Activated CD4-positive, alpha-beta T cell treated with anti-CD3 and anti-CD28 coated beads for 24 hours (primary cell): ENCODE results near the gene REC8.

ENCODE experiments used
- DNase-seq, 2 donors: peaks; one replicate each; pipeline ENCODE4 v3.0.0-alpha.2; 2020; ENCODE audit warnings: low read depth in 2 of 2

The REC8 gene

DNA sequence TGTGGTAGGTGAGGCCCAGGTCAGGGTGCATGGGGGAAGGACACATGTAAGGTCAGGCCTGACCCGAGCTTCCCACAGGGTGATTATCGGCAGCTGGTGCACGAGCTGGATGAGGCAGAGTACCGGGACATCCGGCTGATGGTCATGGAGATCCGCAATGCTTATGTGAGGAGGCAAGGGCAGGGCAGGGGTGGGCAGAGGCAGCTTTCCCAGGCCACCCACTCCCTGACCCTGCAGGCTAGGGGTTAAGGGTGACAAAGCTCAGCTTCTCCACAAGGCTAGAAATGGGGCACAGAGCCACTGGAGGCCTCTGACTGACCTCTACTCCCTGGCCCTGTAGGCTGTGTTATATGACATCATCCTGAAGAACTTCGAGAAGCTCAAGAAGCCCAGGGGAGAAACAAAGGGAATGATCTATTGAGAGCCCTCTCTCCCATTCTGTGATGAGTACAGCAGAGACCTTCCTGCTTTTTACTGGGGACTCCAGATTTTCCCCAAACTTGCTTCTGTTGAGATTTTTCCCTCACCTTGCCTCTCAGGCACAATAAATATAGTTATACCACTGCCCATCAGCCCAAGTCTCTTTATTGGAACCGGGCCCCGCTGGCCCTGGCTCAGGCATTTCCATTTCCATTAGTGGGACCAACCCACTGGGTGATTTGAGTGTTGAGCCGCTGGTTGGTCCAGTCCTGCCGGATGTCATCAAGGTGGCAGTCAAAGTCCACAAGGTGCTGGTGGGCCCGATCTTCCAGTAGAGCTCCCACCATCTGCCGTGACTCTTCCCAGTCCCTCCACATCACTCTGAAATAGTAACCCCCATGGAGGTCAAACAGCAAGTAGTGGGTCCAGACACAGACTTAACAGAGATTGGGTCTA lies 33.2 kb upstream of the REC8 start:
- DNase-seq: no peak

- DNase-seq: no peak
Observed at GRCh38 chr14:24139272-24139934, 32.5 kb upstream of the REC8 start.

DNA sequence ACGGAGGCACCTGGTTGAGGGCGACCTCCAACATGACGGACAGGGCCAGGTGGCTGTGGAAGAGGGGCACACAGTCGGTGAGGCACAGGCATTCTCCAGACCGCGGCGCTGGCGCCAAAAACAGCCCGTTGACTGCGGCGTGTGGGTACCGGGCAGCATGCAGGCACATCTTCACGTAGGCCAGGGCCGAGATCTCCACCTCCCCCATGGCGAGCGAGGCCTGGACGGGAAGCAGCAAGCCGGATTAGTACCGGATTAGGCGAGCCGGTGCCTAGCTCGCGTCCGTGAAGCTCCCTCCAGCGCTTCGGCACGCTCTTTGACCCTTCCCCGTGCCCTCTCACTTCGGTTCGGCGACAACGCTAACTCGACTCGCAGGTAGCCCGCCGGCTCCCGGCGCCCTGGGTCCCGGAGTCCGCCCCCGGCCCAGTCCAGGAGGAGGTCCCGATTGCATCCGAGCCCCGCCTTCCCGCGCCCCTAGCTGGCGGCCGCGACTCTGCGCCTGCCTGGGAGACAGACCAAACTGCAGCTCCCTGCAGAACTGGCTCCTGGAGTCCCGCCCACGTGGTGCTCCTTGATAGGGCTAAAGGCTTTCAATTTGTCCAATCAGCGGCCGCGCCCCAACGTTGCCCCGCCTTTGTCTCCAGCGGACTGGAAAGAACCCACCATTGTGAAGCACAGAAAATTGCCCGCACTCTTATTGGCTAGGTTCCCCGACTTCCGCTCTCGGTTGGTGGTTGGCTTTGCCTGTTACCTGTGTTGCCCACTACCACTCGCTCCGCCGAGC lies 30.6 kb upstream of the REC8 start, which contains the start of gene EMC9:
TSS of gene EMC9 (minus strand) at position 495 of the 784 bp plus-strand sequence. CDS start at position 208, 287 bp downstream.
- peak; percentile 99 to 100 for DNase-seq

- DNase-seq: no peak
Observed at GRCh38 chr14:24143511-24143910, 28.4 kb upstream of the REC8 start.

DNA sequence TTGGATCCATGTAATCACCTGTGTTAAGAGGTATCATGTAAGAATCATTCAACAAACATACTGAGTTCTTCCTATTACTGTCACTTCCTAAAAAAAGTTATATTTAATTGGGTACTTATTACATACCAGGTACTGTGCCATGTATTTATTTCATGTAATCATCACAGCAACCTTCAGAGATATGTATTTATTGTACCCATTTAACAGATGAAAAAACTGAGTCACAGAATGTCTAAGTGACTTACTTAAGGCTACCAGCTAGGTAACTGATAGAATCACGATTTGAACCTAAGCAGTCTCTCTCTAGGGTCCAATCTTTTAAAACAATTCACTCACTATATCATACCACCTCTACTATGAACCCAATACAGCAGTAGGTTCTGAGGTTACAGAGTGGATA lies 27.4 kb upstream of the REC8 start:
- DNase-seq: no peak

- DNase-seq: no peak
Observed at GRCh38 chr14:24145219-24145618, 26.7 kb upstream of the REC8 start.

- no peak for DNase-seq
Observed at GRCh38 chr14:24145690-24146452, 26.0 kb upstream of the REC8 start.

DNA sequence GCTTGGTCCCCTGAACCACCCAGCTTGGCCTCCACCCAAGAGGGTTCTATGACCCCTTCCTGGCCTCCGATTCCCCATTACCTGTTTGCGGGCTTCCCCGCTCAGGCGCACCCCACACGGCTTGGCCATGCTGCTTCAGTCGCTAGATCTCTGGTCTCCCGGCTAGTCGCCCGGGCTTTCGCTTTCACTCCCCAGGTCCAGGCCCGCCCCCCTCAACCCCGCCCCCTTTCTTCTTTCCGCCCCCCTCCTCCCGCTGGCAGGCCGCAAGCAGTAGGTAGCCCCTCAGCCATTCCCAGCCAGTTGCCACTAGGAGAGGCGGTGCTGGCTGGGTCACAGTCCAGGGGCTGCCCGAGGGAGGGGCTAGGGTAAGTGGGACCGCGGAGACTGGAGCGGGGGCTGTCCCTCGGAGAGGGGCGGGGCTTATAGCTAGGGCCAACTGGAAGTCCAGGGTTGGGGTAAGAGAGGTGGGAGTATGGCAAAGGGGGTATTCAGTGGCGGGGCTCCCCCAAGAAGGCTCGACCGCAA lies 25.4 kb upstream of the REC8 start, which contains the start of gene PSME2:
TSS of gene PSME2 (minus strand) at position 158 of the 525 bp plus-strand sequence. CDS start at position 129, 29 bp downstream.
- peak; percentile 75 to 86 for DNase-seq

DNA sequence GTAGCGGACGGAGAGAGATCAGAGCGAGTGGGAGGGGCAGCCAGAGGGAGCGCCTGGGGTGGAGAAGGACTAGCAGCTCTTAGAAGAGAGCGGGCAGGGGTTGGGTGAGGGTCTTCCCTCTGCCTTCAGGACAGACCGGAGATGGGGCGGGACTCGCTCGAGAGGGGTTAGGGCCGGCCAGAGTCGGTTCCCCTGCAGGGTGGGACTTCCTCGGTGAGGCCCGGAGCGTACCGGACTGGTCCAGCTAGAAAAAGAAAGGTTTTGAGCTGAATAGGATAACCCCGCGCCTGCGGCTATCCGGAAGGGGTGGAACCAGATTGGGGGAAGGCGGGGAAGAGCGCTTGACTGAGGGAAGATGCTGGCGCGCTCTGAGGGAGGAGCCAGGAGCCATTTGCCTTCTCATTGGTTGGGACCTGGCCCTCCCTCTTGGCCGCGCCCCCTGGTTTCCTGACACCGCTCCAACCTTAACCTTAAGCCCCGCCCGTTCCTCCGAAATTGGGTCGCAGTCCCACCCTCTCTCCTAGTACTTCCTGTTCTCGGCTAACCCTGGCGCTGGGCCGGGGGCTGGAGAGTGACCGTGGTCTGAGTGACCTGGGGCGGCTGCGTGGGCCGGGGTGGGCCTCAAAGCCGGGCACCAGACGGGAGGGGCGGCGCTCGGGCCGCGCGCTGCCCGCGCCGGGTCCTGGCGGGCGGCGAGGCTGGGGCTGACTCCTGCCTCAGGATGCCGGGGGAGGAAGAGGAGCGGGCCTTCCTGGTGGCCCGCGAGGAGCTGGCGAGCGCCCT lies 24.7 kb upstream of the REC8 start, which contains the start of gene RNF31:
TSS of gene RNF31 (plus strand) at position 521 of the 783 bp plus-strand sequence. CDS start at position 722, 201 bp downstream.
- DNase-seq: peak; percentile 97 to 98

DNA sequence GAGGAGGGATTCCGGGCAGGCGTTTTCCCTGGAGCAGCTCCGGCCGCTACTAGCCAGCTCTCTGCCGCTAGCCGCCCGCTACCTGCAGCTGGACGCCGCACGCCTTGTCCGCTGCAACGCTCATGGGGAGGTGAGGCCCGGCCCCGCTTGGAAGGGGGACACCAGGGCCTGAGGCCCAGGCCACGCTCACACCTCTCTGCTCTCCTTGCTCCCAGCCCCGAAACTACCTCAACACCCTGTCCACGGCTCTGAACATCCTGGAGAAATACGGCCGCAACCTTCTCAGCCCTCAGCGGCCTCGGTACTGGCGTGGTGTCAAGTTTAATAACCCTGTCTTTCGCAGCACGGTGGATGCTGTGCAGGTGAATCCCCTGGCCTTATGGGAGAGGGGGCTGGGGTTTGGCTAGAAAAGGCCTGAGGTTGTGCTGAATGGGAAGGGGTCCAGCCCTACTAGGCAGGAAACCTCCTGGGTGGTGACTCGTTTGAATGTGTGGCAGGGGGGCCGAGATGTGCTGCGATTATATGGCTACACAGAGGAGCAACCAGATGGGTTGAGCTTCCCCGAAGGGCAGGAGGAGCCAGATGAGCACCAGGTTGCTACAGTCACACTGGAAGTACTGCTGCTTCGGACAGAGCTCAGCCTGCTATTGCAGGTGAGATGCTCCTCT lies 24.0 kb upstream of the REC8 start:
- no peak for DNase-seq

- no peak for DNase-seq
Observed at GRCh38 chr14:24149302-24149969, 22.4 kb upstream of the REC8 start.

- no peak for DNase-seq
Observed at GRCh38 chr14:24150061-24150460, 21.8 kb upstream of the REC8 start.

DNA sequence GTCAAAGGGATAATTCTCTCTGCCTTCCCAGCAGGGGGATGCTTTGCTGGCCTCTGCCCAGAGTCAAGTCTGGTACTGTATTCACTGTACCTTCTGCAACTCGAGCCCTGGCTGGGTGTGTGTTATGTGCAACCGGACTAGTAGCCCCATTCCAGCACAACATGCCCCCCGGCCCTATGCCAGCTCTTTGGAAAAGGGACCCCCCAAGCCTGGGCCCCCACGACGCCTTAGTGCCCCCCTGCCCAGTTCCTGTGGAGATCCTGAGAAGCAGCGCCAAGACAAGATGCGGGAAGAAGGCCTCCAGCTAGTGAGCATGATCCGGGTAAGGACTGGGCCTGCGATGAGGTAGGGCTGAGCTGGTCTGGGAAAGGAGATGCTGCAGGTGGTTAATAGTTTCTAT lies 21.3 kb upstream of the REC8 start:
- no peak for DNase-seq

DNA sequence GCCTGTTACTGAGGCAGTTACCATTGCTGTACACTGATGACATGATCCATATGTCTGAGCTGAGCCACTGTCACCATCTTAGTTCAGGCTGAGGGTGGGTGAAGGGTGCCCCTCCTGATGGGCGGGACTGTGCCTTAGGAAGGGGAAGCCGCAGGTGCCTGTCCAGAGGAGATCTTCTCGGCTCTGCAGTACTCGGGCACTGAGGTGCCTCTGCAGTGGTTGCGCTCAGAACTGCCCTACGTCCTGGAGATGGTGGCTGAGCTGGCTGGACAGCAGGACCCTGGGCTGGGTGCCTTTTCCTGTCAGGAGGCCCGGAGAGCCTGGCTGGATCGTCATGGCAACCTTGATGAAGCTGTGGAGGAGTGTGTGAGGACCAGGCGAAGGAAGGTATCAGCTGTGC lies 20.9 kb upstream of the REC8 start:
- no peak for DNase-seq

- no peak for DNase-seq
Observed at GRCh38 chr14:24151404-24152080, 20.3 kb upstream of the REC8 start.

DNA sequence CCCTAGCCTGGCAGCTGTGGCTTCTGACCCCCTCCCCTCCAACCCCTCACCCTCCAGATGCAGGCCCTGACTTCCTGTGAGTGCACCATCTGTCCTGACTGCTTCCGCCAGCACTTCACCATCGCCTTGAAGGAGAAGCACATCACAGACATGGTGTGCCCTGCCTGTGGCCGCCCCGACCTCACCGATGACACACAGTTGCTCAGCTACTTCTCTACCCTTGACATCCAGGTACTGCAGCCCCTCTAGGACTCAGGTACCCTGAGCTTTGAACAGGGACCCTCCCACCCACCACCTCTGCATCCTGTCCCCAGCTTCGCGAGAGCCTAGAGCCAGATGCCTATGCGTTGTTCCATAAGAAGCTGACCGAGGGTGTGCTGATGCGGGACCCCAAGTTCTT lies 16.8 kb upstream of the REC8 start:
- DNase-seq: no peak

- no peak for DNase-seq
Observed at GRCh38 chr14:24156840-24157239, 15.0 kb upstream of the REC8 start.

- no peak for DNase-seq
Observed at GRCh38 chr14:24157331-24157730, 14.5 kb upstream of the REC8 start.
